HG03025 (cell line): ENCODE data around the gene CARD11.

Experiments
- ATAC-seq: cut with Tn5 transposase; IDR thresholded peaks from one replicate; pipeline ENCODE4 v1.9.1; 2021; ENCODE audit warnings: mild to moderate bottlenecking, moderate library complexity; ENCODE audit not compliant: unreplicated experiment, low FRiP score

CARD11 gene

GRCh38 chr7:2947058-2947780 lies 96.4 kb downstream of the CARD11 start:
- ATAC-seq: no peak

GRCh38 chr7:2945171-2945570 lies 98.5 kb downstream of the CARD11 start:
- ATAC-seq: no peak

GRCh38 chr7:2944739-2945138 lies 98.9 kb downstream of the CARD11 start:
- ATAC-seq: no peak

GRCh38 chr7:2943851-2944601 lies 99.6 kb downstream of the CARD11 start:
- no peak for ATAC-seq

GRCh38 chr7:2941216-2941859 lies 102.3 kb downstream of the CARD11 start:
- ATAC-seq: no peak

GRCh38 chr7:2940466-2940865 lies 103.2 kb downstream of the CARD11 start:
- no peak for ATAC-seq

GRCh38 chr7:2939193-2939885 lies 104.3 kb downstream of the CARD11 start:
- ATAC-seq: no peak

GRCh38 chr7:2938514-2939192 lies 105.0 kb downstream of the CARD11 start:
- ATAC-seq: no peak

- no peak for ATAC-seq
Measured at GRCh38 chr7:2937701-2938513, 105.8 kb downstream of the CARD11 start.

- no peak for ATAC-seq
Measured at GRCh38 chr7:2936891-2937580, 106.6 kb downstream of the CARD11 start.

GRCh38 chr7:2936301-2936700 lies 107.4 kb downstream of the CARD11 start:
- no peak for ATAC-seq

- no peak for ATAC-seq
Measured at GRCh38 chr7:2934984-2935740, 108.5 kb downstream of the CARD11 start.

GRCh38 chr7:2934211-2934731 lies 109.4 kb downstream of the CARD11 start:
- ATAC-seq: no peak

- ATAC-seq: no peak
Measured at GRCh38 chr7:2932402-2933251, 111.0 kb downstream of the CARD11 start.

GRCh38 chr7:2931034-2931415 lies 112.6 kb downstream of the CARD11 start:
- no peak for ATAC-seq

GRCh38 chr7:2930310-2931033 lies 113.2 kb downstream of the CARD11 start:
- ATAC-seq: no peak
